Mucosa of descending colon (tissue), 3 donors: Measurements from ENCODE around the gene SNED1. TPM values are rescaled to one million over a fixed set of nuclear protein-coding genes. Genes with fewer than 3 reads are reported as not detected.

Experiments
- ATAC-seq: fragments of 200-7000 bp; cut with Tn5 transposase; one replicate; pipeline ENCODE4 v1.9.1; 2020; ENCODE audit warnings: mild to moderate bottlenecking, moderate library complexity
- DNase-seq, 3 donors: peaks; one replicate each; pipeline ENCODE4 v3.0.0-alpha.2; 2020
- H3K36me3 ChIP-seq: fragments of 200-600 bp; one replicate; pipeline ENCODE4 v1.8.0; 2021; ENCODE audit warnings: low read depth, mild to moderate bottlenecking
- H3K4me1 ChIP-seq: fragments of 200-600 bp; one replicate; pipeline ENCODE4 v1.8.0; 2021; ENCODE audit warnings: low read depth, mild to moderate bottlenecking
- H3K4me3 ChIP-seq: fragments of 200-600 bp; one replicate; pipeline ENCODE4 v1.8.0; 2021; ENCODE audit warnings: mild to moderate bottlenecking
- H3K9me3 ChIP-seq: fragments of 200-600 bp; one replicate; pipeline ENCODE4 v1.8.0; 2021; ENCODE audit warnings: mild to moderate bottlenecking
- CTCF ChIP-seq: fragments of 200-600 bp; IDR thresholded peaks from one replicate; pipeline ENCODE4 v1.8.0; 2022; ENCODE audit warnings: antibody characterized with exemption, mild to moderate bottlenecking
- intact Hi-C, 2 donors: fragments of 100-400 bp; cut with DNase I in 1 of 2; cut with micrococcal nuclease in 1 of 2; formaldehyde crosslinking; loops; one replicate each; pipeline versions ENCODE4 v1.11.0 to v1.11.1; 2022; cut with DNase I, micrococcal nuclease
- total RNA-seq, 3 donors: library from RNA; stranded (reverse); fragmentation: NEBNext Ultra II Directional in 2 of 3; extraction: Animal tissue kit (Norgen Biotek cat#: 25700) in 2 of 3; gene quantifications; one replicate each; pipeline versions ENCODE4 v1.2.1 to v1.2.4, GENCODE V29; 2021 to 2023
- donor health status: DM: no; HTN: no; CAD: no; lungs with moderate emphysema.
- donor health status: DM: no; HTN: no; CAD: no.
- donor health status: DM: no; HTN: yes; CAD: no.

Gene SNED1
- total RNA-seq, 3 donors from 2014 or later: 7.0 to 16.3 (median 14.1) TPM

GRCh38 chr2:241139531-241140444 is 141.4 kb downstream of the SNED1 start:
- no peaks in the 10 kb centered on the region for H3K36me3 ChIP-seq
- TF ChIP-seq CTCF: no peak
- ATAC-seq (no peak), DNase-seq (no peak)
- peaks cover 5% of the 10 kb centered on the region for H3K4me1 ChIP-seq
- no peak overlapping the region for H3K4me3 ChIP-seq
- no peaks in the 10 kb centered on the region for H3K9me3 ChIP-seq
- intact Hi-C loops: no loop called here

DNA sequence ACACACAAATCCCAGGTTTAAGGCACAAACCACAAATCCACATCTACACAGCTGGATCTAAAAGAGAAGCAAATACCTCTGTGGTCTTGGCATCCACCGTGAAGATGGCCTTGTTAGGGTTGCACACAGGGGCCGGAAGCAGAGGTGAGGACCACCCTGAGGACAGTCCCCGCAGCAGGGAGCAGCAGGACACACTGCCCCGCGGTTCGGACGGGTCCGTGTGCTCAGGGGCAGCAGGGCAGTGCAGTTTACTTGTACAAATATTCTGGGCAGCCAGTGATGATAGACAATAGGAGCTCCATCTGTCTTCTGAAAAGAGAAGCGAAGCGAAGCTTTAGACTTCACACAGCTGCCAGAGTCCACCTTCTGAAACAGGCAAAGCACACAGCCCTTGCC is 142.0 kb downstream of the SNED1 start:
- DNase-seq: no peak
- no peak for TF ChIP-seq CTCF

DNA sequence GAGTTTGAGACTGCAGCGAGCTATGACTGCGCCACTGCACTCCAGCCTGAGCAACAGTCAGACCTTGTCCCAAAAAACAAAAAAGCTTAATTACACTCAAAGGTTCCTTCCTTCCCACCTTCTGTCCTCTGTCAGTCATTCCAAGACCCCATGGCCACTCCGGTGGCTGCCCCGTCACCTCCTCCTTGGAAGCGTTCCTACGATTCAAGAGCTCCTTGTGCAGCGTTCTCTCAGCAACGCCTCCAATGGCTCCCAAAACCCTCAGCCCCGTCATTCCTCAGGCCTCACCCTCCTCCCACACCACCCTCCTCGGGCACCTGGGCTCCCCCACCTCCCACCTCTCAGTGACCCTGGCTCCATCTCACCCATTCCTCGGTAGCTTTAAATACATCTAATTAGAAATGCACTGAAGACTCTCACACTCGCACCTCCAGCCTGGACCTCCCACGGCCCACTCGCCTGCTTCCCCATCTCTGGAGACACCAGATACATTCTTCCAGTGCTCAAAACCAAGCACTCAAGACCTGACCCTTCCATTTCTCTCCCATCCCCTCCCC is 142.9 kb downstream of the SNED1 start:
- no peak for TF ChIP-seq CTCF

More for the DNA sequence above, 142.0 kb downstream of the SNED1 start:
- Histone ChIP-seq H3K9me3 (no peaks in the 10 kb centered on the region), H3K4me3 (no peak overlapping the region), H3K36me3 (no peaks in the 10 kb centered on the region), H3K4me1 (peaks cover 5% of the 10 kb centered on the region)
- ATAC-seq: no peak
- intact Hi-C loops: no loop called here

GRCh38 chr2:241142063-241142462 is 143.6 kb downstream of the SNED1 start:
- TF ChIP-seq CTCF: no peak
- Histone ChIP-seq H3K4me1 (no peaks in the 10 kb centered on the region), H3K9me3 (no peaks in the 10 kb centered on the region), H3K4me3 (no peak overlapping the region), H3K36me3 (no peaks in the 10 kb centered on the region)
- DNase-seq (no peak), ATAC-seq (no peak)
- intact Hi-C loops: no loop called here

More for the DNA sequence above, 142.9 kb downstream of the SNED1 start:
- intact Hi-C loops: no loop called here
- Histone ChIP-seq H3K36me3 (no peaks in the 10 kb centered on the region), H3K9me3 (no peaks in the 10 kb centered on the region), H3K4me1 (no peaks in the 10 kb centered on the region), H3K4me3 (no peak overlapping the region)
- DNase-seq (no peak), ATAC-seq (no peak)

DNA sequence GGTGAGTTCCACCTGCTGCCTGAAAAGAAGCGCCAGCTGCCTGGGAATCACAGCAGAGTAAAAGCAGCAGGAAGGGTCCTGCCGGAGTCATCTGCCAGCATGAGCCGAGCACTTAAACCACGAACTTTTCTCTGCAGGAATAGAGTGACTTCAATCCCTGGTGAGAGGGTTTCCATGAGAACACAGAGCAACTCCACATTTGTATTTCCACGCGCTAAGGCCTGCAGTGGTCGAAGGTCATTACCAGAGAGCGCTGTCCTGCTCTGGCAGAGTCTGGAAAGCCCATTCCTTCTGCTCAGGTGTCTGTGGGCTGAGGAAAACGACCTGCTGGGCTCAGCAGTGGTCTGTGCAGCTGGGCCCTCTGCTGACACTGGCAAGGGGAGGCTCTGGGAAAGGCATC is 144.2 kb downstream of the SNED1 start:
- DNase-seq: no peak
- no peaks in the 10 kb centered on the region for H3K36me3 ChIP-seq
- intact Hi-C loops: no loop called here
- TF ChIP-seq CTCF: no peak
- no peaks in the 10 kb centered on the region for H3K4me1 ChIP-seq
- H3K9me3 ChIP-seq: no peaks in the 10 kb centered on the region
- H3K4me3 ChIP-seq: no peak overlapping the region
- ATAC-seq: no peak

Other genes with a start within 250 kb of the SNED1 start
- gene KIF1A, start 178.4 kb upstream of the SNED1 start, total RNA-seq: 10 to 100 TPM in 1 of 3 donors, 1 to 10 TPM in 2; 1.5 to 17.2 (median 1.9) TPM
- gene AGXT, start 129.8 kb upstream of the SNED1 start, total RNA-seq: 1 to 10 TPM in 2 of 3 donors, under 1 TPM in 1; 0.22 to 4.1 (median 1.0) TPM
- gene MAB21L4, start 102.5 kb upstream of the SNED1 start, total RNA-seq: 10 to 100 TPM in 1 of 3 donors, 1 to 10 TPM in 2; 3.3 to 13.2 (median 8.1) TPM
- gene CROCC2, start 92.3 kb upstream of the SNED1 start, total RNA-seq: under 1 TPM in 2 of 3 donors, not detected in 1; 0.07 to 0.19 TPM
- gene MTERF4, start 103.7 kb downstream of the SNED1 start, total RNA-seq: 10 to 100 TPM; 25.4 to 41.7 (median 32.2) TPM
- gene PASK, start 150.9 kb downstream of the SNED1 start, total RNA-seq: 10 to 100 TPM in 2 of 3 donors, 1 to 10 TPM in 1; 6.8 to 25.5 (median 20.6) TPM
- gene PPP1R7, start 151.8 kb downstream of the SNED1 start, total RNA-seq: 10 to 100 TPM; 59.3 to 68.9 (median 61.9) TPM
- 100 to 1,000 TPM in 1 of 3 donors, 10 to 100 TPM in 2; 33.9 to 106 (median 83.5) TPM for gene ANO7, start 190.1 kb downstream of the SNED1 start, total RNA-seq